Measurements from ENCODE around the gene CDK5RAP1. TPM values are rescaled to one million over a fixed set of nuclear protein-coding genes. Genes with fewer than 3 reads are reported as not detected.

Gene CDK5RAP1
- total and polyA plus RNA-seq, 2 of the 8 experiments (the other 6 are each of a cell fraction or from before 2014, with no cell fraction given): 37.8 to 46.6 TPM

DNA sequence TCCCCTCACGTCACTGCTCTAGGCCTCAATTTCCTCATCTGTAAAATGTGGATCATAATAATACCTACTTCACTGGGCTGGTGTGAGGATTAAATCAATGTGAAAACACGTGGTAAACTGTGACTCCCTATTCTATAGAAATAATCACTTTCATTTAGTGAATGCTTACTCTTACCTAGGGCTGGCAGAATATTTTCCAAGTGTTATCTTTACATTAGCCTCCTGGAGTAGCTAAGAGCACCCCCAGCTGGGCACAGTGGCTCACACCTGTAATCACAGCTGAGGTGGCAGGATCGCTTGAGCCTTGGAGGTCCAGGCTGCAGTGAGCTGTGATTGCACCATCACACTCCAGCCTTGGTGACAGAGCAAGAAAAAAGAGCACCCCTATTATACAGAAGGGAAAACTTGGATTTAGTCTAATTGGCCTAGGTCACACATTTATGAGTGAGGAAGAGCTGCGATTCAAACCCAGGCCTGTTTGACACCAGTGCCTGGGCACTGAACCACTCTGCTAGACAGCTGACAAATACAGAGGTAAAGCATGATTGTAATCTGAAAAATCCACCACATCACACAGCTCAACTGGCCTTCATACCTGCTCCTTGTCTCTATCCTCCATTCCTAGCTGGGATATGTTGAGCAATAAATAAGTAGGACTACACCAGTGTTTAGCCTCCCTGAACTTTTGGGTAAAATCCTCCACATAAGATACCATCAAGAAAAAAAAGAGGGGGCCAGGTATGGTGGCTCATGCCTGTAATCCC lies 43.7 kb upstream of the CDK5RAP1 start (continued):
- TF ChIP-seq RNF2 (IDR thresholded peaks at IDR 0.05; ENCODE audit: borderline replicate concordance, low read depth, low read length, missing control alignments, poor library complexity, severe bottlenecking) (no peak), SIN3A (conservative IDR thresholded peaks at IDR 0.05 in 1 of 2, IDR thresholded peaks at IDR 0.05 in 1 of 2; ENCODE audit: low read depth in 1 of 2, low read length in 2 of 2) (no peak), NANOG (IDR thresholded peaks at IDR 0.05; ENCODE audit: insufficient read depth, low read depth, low read length, poor library complexity, severe bottlenecking) (no peak)

All from H1 (cell line).